ENCODE measurements around the gene NSFL1C. TPM values are rescaled to one million over a fixed set of nuclear protein-coding genes. Genes with fewer than 3 reads are reported as not detected.

NSFL1C gene
- total and polyA plus RNA-seq, 9 of the 15 experiments (the other 6 are each of a cell fraction or from before 2014, with no cell fraction given), result 20.8 to 119 (median 47.0) TPM

DNA sequence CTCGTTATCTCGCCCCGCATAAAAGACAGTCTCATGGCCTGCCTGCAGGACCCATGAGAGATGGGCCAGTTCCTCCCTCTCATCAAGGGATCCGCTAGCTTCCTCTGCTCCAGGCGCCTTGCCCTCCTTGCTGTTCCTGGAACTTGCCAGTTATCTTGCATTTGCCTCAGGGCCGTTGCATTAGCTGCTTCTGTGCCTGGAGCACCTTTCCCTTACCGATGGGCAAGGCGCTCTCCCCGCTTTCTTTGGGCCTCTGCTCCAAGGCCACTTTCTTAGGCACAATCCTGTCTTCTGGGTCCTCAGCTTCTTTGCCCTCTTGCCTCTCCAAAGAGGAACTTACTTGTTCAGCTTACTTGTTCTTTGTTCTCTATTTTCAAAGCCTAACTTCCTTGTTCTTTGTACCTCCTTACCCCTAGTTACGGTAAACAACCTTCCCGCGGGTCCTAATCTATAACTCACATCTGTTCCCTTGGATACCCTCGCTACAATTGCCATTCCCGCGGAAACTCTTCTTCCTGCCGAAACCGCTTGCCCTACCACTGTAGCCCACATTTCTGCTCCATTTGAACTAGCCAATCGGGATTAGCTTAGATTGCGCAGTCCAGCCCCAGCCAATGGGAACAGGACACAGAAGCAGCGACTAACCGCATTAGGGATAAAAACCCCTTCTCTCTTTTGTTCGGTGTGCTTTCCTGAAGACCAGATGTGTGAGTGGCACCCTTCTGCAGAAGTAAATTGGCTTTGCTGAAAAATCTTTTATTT, 887 bp upstream of the NSFL1C start (continued):
- TF ChIP-seq, protein P1, sequence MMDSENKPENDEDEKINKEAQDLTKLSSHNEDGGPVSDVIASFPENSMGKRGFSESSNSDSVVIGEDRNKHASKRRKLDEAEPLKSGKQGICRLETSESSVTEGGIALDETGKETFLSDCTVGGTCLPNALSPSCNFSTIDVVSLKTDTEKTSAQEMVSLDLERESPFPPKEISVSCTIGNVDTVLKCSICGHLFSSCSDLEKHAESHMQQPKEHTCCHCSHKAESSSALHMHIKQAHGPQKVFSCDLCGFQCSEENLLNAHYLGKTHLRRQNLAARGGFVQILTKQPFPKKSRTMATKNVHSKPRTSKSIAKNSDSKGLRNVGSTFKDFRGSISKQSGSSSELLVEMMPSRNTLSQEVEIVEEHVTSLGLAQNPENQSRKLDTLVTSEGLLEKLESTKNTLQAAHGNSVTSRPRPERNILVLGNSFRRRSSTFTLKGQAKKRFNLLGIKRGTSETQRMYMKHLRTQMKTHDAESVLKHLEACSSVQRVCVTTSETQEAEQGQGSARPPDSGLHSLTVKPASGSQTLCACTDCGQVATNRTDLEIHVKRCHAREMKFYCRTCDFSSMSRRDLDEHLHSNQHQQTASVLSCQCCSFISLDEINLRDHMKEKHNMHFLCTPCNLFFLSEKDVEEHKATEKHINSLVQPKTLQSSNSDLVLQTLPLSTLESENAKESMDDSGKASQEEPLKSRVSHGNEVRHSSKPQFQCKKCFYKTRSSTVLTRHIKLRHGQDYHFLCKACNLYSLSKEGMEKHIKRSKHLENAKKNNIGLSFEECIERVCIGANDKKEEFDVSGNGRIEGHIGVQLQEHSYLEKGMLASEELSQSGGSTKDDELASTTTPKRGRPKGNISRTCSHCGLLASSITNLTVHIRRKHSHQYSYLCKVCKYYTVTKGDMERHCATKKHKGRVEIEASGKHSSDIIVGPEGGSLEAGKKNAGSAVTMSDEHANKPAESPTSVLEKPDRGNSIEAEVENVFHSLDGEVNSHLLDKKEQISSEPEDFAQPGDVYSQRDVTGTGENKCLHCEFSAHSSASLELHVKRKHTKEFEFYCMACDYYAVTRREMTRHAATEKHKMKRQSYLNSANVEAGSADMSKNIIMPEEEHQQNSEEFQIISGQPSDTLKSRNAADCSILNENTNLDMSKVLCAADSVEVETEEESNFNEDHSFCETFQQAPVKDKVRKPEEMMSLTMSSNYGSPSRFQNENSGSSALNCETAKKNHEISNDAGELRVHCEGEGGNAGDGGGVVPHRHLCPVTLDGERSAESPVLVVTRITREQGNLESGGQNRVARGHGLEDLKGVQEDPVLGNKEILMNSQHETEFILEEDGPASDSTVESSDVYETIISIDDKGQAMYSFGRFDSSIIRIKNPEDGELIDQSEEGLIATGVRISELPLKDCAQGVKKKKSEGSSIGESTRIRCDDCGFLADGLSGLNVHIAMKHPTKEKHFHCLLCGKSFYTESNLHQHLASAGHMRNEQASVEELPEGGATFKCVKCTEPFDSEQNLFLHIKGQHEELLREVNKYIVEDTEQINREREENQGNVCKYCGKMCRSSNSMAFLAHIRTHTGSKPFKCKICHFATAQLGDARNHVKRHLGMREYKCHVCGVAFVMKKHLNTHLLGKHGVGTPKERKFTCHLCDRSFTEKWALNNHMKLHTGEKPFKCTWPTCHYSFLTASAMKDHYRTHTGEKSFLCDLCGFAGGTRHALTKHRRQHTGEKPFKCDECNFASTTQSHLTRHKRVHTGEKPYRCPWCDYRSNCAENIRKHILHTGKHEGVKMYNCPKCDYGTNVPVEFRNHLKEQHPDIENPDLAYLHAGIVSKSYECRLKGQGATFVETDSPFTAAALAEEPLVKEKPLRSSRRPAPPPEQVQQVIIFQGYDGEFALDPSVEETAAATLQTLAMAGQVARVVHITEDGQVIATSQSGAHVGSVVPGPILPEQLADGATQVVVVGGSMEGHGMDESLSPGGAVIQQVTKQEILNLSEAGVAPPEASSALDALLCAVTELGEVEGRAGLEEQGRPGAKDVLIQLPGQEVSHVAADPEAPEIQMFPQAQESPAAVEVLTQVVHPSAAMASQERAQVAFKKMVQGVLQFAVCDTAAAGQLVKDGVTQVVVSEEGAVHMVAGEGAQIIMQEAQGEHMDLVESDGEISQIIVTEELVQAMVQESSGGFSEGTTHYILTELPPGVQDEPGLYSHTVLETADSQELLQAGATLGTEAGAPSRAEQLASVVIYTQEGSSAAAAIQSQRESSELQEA (IDR thresholded peaks at IDR 0.05; ENCODE audit: low read depth), result no peak
- TF ChIP-seq, protein P2, sequence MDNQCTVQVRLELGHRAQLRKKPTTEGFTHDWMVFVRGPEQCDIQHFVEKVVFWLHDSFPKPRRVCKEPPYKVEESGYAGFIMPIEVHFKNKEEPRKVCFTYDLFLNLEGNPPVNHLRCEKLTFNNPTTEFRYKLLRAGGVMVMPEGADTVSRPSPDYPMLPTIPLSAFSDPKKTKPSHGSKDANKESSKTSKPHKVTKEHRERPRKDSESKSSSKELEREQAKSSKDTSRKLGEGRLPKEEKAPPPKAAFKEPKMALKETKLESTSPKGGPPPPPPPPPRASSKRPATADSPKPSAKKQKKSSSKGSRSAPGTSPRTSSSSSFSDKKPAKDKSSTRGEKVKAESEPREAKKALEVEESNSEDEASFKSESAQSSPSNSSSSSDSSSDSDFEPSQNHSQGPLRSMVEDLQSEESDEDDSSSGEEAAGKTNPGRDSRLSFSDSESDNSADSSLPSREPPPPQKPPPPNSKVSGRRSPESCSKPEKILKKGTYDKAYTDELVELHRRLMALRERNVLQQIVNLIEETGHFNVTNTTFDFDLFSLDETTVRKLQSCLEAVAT (IDR thresholded peaks at IDR 0.05), result 0 out of 4 replicates have a peak, but pooled peaks of 1 of the 2 experiments have one; percentile 30
- TF ChIP-seq, protein P3, sequence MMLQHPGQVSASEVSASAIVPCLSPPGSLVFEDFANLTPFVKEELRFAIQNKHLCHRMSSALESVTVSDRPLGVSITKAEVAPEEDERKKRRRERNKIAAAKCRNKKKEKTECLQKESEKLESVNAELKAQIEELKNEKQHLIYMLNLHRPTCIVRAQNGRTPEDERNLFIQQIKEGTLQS (IDR thresholded peaks at IDR 0.05), result no peak
- TF ChIP-seq, protein P3 (CRISPR knock-in tag; conservative IDR thresholded peaks at IDR 0.05), result peak; percentile 61; the same call in 1 of the 2 replicates
- TF ChIP-seq MTA2 (IDR thresholded peaks at IDR 0.05; ENCODE audit: low read depth) (peak; percentile 49; the same call in 1 of the 2 replicates), NFYB (IDR thresholded peaks at IDR 0.05; ENCODE audit: extremely low read depth, insufficient read length) (peak; percentile 74), ZNF311 (CRISPR knock-in tag; IDR thresholded peaks at IDR 0.05) (peak; percentile 42; the same call in 1 of the 2 replicates), NRF1 (conservative IDR thresholded peaks at IDR 0.05 in 1 of 2, IDR thresholded peaks at IDR 0.05 in 1 of 2) (peak; percentile 32 to 51; a peak in 3 of 4 replicates), JUNB (CRISPR knock-in tag; conservative IDR thresholded peaks at IDR 0.05) (no peak), MYC (IDR thresholded peaks at IDR 0.05; ENCODE audit: low read depth, low read length) (peak; percentile 66), MYC (CRISPR knock-in tag; IDR thresholded peaks at IDR 0.05; ENCODE audit: borderline replicate concordance, low read depth) (no peak), POLR2AphosphoS2 (IDR thresholded peaks at IDR 0.05; ENCODE audit: low read length) (0 out of 2 replicates have a peak, but pooled peaks have one; percentile 39), POLR2H (tag; IDR thresholded peaks at IDR 0.05; ENCODE audit: low read depth) (peak; percentile 92), CEBPB (tag; IDR thresholded peaks at IDR 0.05) (peak; percentile 97), SOX6 (IDR thresholded peaks at IDR 0.05) (peak; percentile 83)
- TF ChIP-seq, protein P4, sequence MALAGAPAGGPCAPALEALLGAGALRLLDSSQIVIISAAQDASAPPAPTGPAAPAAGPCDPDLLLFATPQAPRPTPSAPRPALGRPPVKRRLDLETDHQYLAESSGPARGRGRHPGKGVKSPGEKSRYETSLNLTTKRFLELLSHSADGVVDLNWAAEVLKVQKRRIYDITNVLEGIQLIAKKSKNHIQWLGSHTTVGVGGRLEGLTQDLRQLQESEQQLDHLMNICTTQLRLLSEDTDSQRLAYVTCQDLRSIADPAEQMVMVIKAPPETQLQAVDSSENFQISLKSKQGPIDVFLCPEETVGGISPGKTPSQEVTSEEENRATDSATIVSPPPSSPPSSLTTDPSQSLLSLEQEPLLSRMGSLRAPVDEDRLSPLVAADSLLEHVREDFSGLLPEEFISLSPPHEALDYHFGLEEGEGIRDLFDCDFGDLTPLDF (CRISPR knock-in tag; IDR thresholded peaks at IDR 0.05), result peak; percentile 96
